ENCODE results near the gene MCC.

The MCC gene

DNA sequence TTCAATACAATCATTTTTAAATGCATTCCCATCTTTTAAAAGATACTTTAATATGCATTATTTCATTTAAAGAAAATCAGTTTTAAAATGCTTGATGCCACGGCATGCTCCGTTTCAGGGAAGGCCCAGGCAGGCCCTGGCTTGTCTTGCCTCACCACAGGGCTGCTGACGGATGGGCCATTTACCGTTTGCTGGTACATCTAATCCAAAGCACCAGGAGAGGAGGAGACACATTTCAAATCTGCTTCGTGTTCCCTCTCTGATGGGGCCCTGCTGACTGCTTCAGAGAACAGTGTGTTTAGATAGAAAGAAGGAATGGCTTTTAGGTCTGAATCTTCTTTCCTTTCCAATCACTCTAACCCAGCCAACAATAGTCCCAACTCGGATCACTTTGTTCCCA lies 326.4 kb downstream of the MCC start:
- H3K4me3 ChIP-seq (replicated peaks; ENCODE audit: low read depth, low read length) = no peak overlapping the region
- no peak for TF ChIP-seq CTCF (IDR thresholded peaks at IDR 0.05; ENCODE audit: low read length, missing control alignments)
- DNase-seq (ENCODE audit: low read depth) = no peak

DNA sequence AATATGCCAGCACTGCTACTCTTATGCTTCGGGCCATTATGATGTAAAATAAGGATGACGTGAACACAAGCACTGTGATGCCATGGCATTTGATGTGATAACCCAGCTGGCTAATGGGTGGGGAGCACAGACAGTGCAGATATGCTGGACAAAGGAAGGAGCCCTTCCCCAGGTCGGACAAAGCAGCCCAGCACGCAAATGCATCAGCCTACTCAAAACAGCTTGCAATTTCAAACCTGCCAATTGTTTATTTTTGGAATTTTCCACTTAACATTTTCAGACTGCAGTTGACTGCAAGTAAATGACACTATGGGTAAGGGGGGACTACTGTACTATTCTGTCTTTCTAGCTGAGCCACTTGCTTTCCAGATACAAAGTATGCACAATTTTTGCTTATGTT lies 330.4 kb downstream of the MCC start:
- no peak for TF ChIP-seq CTCF (IDR thresholded peaks at IDR 0.05; ENCODE audit: low read length, missing control alignments)
- DNase-seq (ENCODE audit: low read depth) = no peak
- no peak overlapping the region for H3K4me3 ChIP-seq (replicated peaks; ENCODE audit: low read depth, low read length)

GRCh38 chr5:113156271-113156877 lies 331.9 kb downstream of the MCC start:
- no peak for TF ChIP-seq CTCF (IDR thresholded peaks at IDR 0.05; ENCODE audit: low read length, missing control alignments)
- no peak for DNase-seq (ENCODE audit: low read depth)
- H3K4me3 ChIP-seq (replicated peaks; ENCODE audit: low read depth, low read length) = no peak overlapping the region

DNA sequence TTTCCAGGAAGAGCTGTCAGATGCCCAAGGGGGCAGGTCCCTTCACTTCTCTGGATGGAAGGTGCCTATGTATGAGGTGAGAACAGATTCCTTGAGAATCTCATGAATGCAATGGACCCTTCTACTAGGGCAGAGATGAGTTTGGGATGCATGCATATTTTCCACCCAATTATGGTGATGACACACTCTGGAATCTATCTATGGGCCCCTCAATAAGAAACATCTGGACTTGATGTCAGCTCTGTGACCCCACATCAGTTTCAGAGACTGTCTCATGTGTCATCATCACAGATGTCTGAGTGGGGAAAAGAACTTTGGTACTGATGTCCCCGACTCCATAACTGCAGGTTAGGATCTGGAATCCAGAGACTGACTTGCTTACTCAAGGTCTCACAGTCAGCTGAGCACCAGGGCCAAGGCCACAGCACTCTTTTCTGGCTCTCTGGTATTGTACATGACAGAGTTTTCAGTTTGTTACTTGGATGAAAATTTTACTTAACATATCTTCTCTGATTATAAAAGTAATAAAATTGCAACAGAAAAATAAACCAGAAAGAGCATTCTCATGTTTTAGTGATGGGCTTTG lies 334.6 kb downstream of the MCC start:
- no peak for TF ChIP-seq CTCF (IDR thresholded peaks at IDR 0.05; ENCODE audit: low read length, missing control alignments)
- DNase-seq (ENCODE audit: low read depth) = no peak
- no peak overlapping the region for H3K4me3 ChIP-seq (replicated peaks; ENCODE audit: low read depth, low read length)

DNA sequence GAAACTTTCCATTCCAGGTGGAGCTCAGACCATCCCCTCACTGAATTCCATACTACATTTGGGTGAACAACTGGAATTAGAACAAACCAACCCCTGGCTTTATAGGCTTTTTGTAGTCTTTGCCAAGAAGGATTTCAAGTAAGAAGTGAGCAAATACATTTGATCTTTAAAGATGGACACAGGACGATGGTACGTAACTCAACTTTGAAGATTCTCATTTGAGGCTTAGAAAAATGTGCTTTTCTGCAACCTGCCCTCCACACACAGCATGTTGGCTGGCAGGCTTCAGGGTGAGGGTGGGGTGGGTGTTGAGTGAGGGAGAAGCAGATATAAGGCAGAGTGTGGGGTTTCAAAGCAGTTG lies 335.9 kb downstream of the MCC start:
- H3K4me3 ChIP-seq (replicated peaks; ENCODE audit: low read depth, low read length) = no peak overlapping the region
- TF ChIP-seq CTCF (IDR thresholded peaks at IDR 0.05; ENCODE audit: low read length, missing control alignments) = no peak

DNA sequence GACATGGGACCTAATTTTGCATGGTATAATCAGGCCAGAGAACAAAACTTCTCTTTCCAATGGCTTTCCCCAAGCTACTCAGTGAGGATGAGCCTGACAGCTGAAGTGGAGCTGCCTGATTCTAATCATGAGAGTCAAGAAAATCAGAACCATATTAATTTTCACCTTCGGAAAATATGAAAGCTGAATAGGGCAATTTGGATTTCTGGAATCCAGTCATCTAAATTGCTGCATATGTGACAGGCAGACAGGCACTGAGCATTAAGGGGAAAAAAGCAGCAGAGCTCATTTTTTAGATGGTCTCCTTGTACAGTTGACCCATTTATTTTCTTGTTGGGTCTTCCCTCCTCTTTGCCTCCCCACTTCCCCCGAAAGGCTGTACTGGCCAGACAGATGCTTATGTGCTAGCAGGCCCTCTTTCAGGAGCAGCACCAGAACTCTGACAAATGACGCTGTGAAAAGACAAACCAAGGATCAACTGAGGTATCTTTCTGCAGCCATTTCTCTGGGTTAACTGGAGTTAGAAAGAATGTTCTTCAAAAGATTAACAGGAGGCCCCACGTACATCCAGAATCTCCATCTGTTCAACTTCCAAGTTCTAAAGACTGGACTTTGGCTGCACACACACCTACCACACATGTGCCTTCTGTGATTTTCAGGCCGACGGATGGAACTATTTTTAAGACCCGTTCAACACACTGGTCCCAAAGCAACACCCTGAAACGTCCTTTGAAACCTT lies 336.4 kb downstream of the MCC start:
- DNase-seq (ENCODE audit: low read depth) = no peak
- TF ChIP-seq CTCF (IDR thresholded peaks at IDR 0.05; ENCODE audit: low read length, missing control alignments) = no peak
- H3K4me3 ChIP-seq (replicated peaks; ENCODE audit: low read depth, low read length) = no peak overlapping the region

More for the DNA sequence above, 335.9 kb downstream of the MCC start:
- no peak for DNase-seq (ENCODE audit: low read depth)
